ENCODE data around the gene CD200R1. TPM values are rescaled to one million over a fixed set of nuclear protein-coding genes. Genes with fewer than 3 reads are reported as not detected.

The CD200R1 gene
- total and polyA plus RNA-seq, 9 of the 15 experiments (the other 6 are each of a cell fraction or from before 2014, with no cell fraction given): 0.04 to 0.23 (median 0.09) TPM; not detected in 5

GRCh38 chr3:113019182-113020137 lies 44.6 kb upstream of the CD200R1 start (continued):
- TF ChIP-seq, protein P1, sequence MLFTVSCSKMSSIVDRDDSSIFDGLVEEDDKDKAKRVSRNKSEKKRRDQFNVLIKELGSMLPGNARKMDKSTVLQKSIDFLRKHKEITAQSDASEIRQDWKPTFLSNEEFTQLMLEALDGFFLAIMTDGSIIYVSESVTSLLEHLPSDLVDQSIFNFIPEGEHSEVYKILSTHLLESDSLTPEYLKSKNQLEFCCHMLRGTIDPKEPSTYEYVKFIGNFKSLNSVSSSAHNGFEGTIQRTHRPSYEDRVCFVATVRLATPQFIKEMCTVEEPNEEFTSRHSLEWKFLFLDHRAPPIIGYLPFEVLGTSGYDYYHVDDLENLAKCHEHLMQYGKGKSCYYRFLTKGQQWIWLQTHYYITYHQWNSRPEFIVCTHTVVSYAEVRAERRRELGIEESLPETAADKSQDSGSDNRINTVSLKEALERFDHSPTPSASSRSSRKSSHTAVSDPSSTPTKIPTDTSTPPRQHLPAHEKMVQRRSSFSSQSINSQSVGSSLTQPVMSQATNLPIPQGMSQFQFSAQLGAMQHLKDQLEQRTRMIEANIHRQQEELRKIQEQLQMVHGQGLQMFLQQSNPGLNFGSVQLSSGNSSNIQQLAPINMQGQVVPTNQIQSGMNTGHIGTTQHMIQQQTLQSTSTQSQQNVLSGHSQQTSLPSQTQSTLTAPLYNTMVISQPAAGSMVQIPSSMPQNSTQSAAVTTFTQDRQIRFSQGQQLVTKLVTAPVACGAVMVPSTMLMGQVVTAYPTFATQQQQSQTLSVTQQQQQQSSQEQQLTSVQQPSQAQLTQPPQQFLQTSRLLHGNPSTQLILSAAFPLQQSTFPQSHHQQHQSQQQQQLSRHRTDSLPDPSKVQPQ (CRISPR knock-in tag; IDR thresholded peaks at IDR 0.05; ENCODE audit: borderline replicate concordance): no peak
- TF ChIP-seq FOXK2 (conservative IDR thresholded peaks at IDR 0.05 in 1 of 2, IDR thresholded peaks at IDR 0.05 in 1 of 2; ENCODE audit: low read depth in 2 of 2) (peak in 1 of 2 experiments; percentile 33; a peak in 1 of 4 replicates), STAT6 (CRISPR knock-in tag; IDR thresholded peaks at IDR 0.05) (no peak), RBFOX2 (IDR thresholded peaks at IDR 0.05; ENCODE audit: low read depth, low read length) (peak; percentile 89), HNRNPL (IDR thresholded peaks at IDR 0.05; ENCODE audit: low read depth, low read length) (no peak), ATF4 (CRISPR knock-in tag; IDR thresholded peaks at IDR 0.05) (no peak), MAFG (tag; conservative IDR thresholded peaks at IDR 0.05) (no peak; the same call in 1 of the 2 replicates), ZNF583 (CRISPR knock-in tag; IDR thresholded peaks at IDR 0.05) (no peak), ZNF134 (CRISPR knock-in tag; conservative IDR thresholded peaks at IDR 0.05) (no peak), EZH2 (IDR thresholded peaks at IDR 0.05; ENCODE audit: borderline replicate concordance, low read depth, low read length) (no peak), FOS (IDR thresholded peaks at IDR 0.05; ENCODE audit: extremely low read depth, insufficient read length) (no peak), STAT5A (IDR thresholded peaks at IDR 0.05; ENCODE audit: borderline replicate concordance, low read length) (no peak), HDAC2 (IDR thresholded peaks at IDR 0.05) (0 out of 2 replicates have a peak, but pooled peaks have one; percentile 10), CHD2 (IDR thresholded peaks at IDR 0.05; ENCODE audit: low read depth, low read length) (peak; percentile 52; the same call in 1 of the 2 replicates), IFI16 (CRISPR knock-in tag; IDR thresholded peaks at IDR 0.05) (no peak), NFATC3 (IDR thresholded peaks at IDR 0.05) (no peak), ZFP36 (IDR thresholded peaks at IDR 0.05; ENCODE audit: low read depth, low read length, partially characterized antibody) (no peak), TRIM25 (IDR thresholded peaks at IDR 0.05; ENCODE audit: borderline replicate concordance) (no peak)
- TF ChIP-seq, protein P2, sequence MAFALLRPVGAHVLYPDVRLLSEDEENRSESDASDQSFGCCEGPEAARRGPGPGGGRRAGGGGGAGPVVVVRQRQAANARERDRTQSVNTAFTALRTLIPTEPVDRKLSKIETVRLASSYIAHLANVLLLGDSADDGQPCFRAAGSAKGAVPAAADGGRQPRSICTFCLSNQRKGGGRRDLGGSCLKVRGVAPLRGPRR (CRISPR knock-in tag; IDR thresholded peaks at IDR 0.05): no peak

All from K562 (cell line).